ENCODE measurements around the gene RAP1GDS1.
"Not testable (repeated sequence)": the region's sequence is repeated elsewhere in the genome, so short reads cannot be mapped to it uniquely, and the experiment has no call there.

RAP1GDS1 gene

GRCh38 chr4:98430708-98431403 is 169.7 kb downstream of the RAP1GDS1 start:
- DNase-seq (ENCODE audit: low spot score) (peak; percentile 65), FAIRE-seq (peak; percentile 17)

DNA sequence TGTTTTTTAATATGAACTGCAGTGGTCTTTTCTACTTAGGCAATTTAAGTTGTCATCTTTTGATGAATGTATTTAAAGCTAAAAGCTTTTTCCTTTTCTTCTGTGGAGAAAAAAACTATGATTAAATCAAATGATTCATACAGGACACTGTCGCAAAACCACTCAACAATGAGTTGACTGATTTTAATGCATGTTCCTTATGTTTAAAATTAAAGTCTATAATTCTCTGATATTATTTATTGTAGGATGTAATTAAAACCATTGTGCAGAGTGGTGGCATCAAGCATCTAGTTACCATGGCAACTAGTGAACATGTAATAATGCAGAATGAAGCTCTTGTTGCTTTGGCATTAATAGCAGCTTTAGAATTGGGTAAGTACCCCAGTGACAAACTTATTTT is 172.5 kb downstream of the RAP1GDS1 start:
- FAIRE-seq (no peak), DNase-seq (ENCODE audit: low spot score) (no peak)

GRCh38 chr4:98434816-98435215 is 173.6 kb downstream of the RAP1GDS1 start:
- no peak for DNase-seq (ENCODE audit: low spot score)

DNA sequence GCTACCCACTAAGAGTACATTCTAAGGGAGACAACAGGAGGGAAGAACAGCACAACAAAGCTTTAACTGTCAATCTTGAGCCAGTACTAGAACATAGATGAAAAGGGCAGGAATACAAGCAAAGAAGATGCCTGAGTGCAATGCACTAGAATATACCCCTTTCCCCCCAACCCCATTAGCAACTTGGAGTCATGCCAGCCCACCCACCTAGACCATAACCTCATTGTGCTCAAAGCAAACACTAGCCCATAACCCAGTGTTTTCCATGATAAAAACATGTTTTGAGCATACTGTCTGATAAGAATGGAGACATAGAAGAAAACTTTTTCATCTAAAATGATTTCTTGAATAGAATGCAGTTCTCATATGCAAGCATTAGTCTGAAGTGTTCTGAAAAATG is 183.2 kb downstream of the RAP1GDS1 start:
- DNase-seq (ENCODE audit: low spot score) = no peak
- FAIRE-seq = no peak

More at GRCh38 chr4:98434816-98435215, 173.6 kb downstream of the RAP1GDS1 start:
- FAIRE-seq = no peak

- DNase-seq (ENCODE audit: low spot score) (peak; percentile 43), FAIRE-seq (no peak)
Measured at GRCh38 chr4:98446499-98447375, 185.6 kb downstream of the RAP1GDS1 start.

GRCh38 chr4:98447648-98448047 is 186.5 kb downstream of the RAP1GDS1 start:
- DNase-seq (ENCODE audit: low spot score) (no peak), FAIRE-seq (peak; percentile 46)

DNA sequence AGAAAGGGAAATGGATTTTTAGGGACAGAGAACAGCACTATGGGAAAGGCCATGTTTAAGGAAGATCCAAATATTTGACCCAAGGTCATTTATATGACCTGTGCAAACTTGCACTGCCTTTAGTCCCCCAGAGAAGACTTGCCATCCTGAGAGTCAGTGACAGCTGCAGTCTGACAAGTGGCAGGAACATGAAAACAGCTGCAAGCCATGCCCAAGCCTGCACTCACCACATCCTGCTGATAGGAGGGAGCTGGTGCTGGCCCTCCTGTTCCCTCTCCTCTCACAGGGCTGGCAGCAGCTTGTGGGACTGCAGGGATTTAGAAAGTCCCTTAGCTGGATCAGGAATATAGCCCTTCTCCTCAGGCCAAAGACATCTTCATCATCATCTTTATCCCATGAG is 187.7 kb downstream of the RAP1GDS1 start:
- DNase-seq (ENCODE audit: low spot score) (peak; percentile 16), FAIRE-seq (no peak)

GRCh38 chr4:98452091-98452490 is 190.9 kb downstream of the RAP1GDS1 start:
- FAIRE-seq = no peak
- DNase-seq (ENCODE audit: low spot score) = no peak

DNA sequence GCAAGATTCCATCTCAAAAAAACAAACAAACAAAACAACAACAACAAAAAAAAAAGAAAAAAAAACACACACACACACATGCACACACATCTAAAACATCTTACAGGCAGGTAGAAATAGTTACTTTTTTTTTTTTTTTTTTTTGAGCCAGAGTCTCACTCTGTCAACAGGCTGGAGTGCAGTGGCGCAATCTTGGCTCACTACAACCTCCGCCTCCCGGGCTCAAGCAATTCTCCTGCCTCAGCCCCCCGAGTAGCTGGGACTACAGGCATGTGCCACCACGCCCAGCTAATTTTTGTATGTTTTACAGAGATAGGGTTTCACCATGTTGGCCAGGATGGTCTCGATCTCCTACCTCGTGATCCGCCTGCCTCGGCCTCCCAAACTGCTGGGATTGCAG is 196.2 kb downstream of the RAP1GDS1 start:
- not testable (repeated sequence) for FAIRE-seq; DNase-seq (ENCODE audit: low spot score)

DNA sequence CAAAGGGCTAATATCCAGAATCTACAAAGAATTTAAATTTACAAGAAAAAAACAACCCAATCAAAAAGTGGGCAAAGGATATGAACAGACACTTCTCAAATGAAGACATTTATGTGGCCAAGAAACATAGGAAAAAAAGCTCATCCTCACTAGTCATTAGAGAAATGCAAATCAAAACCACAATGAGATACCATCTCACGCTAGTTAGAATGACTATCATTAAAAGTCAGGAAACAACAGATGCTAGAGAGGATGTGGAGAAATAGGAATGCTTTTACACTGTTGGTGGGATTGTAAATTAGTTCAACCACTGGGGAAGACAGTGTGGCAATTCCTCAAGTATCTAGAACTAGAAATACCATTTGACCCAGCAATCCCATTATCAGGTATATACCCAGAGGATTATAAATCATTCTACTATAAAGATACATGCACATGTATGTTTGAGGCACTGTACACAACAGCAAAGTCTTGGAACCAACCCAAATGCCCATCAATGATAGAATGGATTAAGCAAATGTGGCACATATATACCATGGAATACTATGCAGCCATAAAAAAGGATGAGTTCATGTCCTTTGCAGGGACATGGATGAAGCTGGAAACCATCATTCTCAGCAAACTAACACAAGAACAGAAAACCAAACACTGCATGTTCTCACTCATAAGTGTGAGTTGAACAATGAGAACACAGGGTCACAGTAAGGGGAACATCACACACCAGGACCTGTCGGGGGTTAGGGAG is 200.1 kb downstream of the RAP1GDS1 start:
- not testable (repeated sequence) for FAIRE-seq; DNase-seq (ENCODE audit: low spot score)

- FAIRE-seq (no peak), DNase-seq (ENCODE audit: low spot score) (no peak)
Measured at GRCh38 chr4:98462487-98462886, 201.3 kb downstream of the RAP1GDS1 start.

DNA sequence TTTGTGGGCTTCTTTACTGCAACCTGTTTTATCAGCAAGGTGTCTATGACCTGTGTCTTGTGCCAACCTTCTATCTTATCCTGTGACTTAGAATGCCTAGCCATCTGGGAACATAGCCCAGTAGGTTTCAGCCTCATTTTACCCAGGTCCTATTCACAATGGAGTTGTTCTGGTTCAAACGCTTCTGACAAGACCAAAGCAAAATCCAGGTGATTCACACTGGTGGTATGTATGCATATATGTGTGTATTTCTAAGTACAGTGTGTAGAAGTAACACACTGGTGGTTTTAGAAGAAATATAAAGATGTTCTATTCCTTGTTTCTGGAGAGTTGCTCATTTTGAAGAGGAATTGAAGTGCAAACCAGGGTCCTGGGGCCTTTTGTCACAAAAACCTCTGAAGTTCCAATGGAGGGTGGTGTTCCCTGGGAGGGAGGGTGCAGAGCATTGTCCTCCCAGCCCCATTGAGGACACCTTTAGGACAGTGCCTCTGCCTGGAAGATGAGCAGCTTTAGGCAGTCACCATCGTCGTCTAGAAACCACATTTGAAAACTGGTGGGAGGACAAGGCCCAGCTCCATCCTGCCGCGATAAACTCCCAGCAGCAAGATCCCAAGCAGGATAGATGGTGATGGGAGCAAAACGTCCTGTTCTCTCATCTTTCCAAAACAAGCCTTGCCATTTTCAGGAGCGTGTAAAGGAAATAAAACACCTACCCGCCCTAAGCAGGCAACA is 205.8 kb downstream of the RAP1GDS1 start:
- no peak for FAIRE-seq
- no peak for DNase-seq (ENCODE audit: low spot score)

GRCh38 chr4:98467627-98468072 is 206.5 kb downstream of the RAP1GDS1 start:
- DNase-seq (ENCODE audit: low spot score) (peak; percentile 78), FAIRE-seq (no peak)

GRCh38 chr4:98468709-98469108 is 207.5 kb downstream of the RAP1GDS1 start:
- DNase-seq (ENCODE audit: low spot score) (no peak), FAIRE-seq (no peak)

- FAIRE-seq = no peak
- no peak for DNase-seq (ENCODE audit: low spot score)
Measured at GRCh38 chr4:98469771-98470170, 208.6 kb downstream of the RAP1GDS1 start.

GRCh38 chr4:98470366-98470765 is 209.2 kb downstream of the RAP1GDS1 start:
- no peak for FAIRE-seq

GRCh38 chr4:98470831-98471230 is 209.6 kb downstream of the RAP1GDS1 start:
- DNase-seq (ENCODE audit: low spot score) = peak; percentile 73

More at GRCh38 chr4:98470366-98470765, 209.2 kb downstream of the RAP1GDS1 start:
- no peak for DNase-seq (ENCODE audit: low spot score)

GRCh38 chr4:98473046-98473445 is 211.9 kb downstream of the RAP1GDS1 start:
- no peak for FAIRE-seq
- no peak for DNase-seq (ENCODE audit: low spot score)

More at GRCh38 chr4:98470831-98471230, 209.6 kb downstream of the RAP1GDS1 start:
- no peak for FAIRE-seq

DNA sequence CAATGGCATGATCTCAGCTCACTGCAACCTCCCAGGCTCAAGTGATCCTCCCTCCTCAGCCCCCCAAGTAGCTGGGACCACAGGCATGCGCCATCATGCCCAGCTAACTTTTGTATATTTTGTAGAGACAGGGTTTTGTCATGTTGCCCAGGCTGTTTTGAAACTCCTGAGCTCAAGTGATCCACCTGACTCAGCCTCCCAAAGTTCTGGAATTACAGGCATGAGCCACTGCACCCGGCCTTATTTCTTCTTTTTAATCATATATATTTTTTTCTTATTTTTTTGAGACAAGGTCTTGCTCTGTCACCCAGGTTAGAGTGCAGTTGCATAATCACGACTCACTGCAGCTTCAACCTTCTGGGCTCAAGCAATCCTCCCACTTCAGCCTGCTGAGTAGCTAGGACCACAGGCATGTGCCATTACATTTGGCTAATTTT is 213.2 kb downstream of the RAP1GDS1 start:
- no peak for FAIRE-seq
- DNase-seq (ENCODE audit: low spot score) = no peak

DNA sequence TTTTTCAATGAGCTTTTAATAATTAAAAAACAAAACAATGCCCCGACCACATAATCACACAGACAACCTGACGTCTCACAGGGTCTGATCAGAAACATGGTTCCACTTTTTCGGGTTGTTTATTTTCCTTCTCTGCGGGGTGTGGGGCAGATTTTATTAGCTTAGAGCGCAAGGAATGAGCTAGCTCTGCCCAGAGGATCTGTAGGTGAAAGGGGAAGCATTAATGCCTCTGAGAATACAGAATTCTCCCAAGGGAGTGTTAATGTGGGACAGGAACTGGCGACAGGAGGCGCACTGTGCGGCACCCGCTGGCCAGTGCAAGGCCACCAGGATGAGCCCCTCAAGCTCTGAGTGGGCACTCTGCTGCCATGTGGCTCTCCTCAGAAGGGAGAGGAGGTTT is 215.7 kb downstream of the RAP1GDS1 start:
- FAIRE-seq = no peak
- DNase-seq (ENCODE audit: low spot score) = no peak

DNA sequence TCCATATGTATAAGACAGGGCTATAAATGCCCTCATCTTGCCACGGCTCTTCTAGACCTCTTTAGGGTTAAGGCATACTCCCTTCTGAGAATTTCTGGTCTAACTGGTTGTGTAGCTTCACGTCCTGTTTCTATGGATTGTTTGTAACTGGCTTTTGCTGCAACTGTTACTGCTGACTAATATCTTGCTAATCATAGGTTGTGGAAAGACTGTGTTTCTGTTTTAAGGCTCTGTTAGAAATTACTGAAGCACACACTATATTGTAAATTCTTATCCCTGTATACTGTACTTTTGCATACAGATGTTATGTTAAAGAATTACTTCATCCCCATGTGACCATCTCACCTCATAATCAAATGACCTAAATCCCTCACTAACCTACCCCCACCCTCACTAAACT is 218.4 kb downstream of the RAP1GDS1 start:
- DNase-seq (ENCODE audit: low spot score); FAIRE-seq: not testable (repeated sequence)
